ELF-1 (cell line): Measurements from ENCODE around the gene CTTNBP2.
A peak's percentile ranks its signal among the peaks of the same experiment; 100 is the strongest.

ENCODE experiments used
- DNase-seq: peaks from one replicate; pipeline ENCODE4 v3.0.0-alpha.2; 2016; ENCODE audit warnings: low read depth, low spot score

CTTNBP2 gene

DNA sequence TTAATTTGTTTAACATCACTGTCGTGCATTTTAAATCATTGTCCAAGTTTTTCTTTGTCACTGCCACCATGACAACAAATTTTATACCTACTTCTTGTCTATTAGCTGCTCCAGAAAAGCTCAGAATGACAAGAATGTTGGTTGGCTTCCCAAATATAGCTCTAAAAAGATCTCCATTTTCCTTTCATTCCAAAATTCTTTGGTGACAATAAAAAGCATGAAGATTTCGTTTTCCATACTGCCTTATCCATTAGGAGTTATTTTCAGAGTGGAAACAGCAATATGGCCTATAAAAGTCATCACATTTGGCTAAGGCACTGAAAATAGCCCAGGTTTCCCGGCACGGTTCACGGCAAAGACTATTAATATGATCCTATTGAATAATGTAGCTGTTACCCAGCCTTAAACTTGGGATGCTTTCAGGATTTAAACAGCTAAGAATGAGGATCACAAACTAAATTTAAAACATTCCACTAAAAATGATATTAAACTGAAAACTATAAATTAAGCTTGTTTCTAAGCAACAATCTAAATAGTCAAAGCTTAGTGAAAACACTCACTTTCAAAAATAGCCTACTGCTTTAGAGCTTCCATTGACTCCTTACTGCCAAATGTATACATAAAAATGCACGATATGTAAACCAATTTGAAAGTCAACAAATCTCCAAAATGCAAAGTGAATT is 2.7 kb downstream of the CTTNBP2 start:
- DNase-seq, result no peak

DNA sequence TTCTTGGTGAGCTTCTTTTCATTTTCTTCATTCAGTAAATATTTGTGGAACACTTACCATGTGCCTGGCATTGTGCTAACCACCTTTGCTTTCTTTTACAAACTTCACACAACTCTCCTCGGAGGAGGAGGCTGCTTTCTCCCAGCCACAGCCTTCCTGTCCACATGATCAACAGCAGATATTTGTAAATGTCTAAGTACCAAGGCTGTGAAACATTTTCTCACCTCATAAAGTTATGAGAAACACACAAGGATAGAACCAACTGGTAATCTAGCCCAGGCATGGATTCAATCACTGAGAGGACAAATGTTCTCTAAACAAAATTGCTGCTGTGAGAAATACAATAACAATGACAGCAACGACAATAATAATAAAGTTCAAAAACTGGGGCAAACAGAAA is 3.9 kb downstream of the CTTNBP2 start:
- no peak for DNase-seq

DNA sequence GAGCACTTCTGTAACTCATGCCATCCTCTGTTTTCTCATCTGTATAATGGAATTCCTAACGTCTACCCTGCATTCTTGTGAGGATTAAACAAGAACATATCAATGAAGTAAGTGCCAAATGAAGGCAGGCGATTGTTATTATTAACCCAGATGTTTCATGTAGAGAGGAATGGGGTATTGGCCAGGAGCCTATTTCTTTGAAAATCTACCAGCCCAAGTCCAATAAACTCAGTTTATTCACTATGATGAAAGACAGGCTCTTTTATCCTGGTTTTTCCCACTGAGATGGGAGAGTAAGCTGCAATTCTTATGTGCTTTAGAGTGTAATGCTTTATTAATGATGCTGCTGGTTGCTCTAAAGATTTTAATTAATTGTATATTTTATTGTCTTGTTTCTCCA is 9.6 kb downstream of the CTTNBP2 start:
- DNase-seq, result no peak

DNA sequence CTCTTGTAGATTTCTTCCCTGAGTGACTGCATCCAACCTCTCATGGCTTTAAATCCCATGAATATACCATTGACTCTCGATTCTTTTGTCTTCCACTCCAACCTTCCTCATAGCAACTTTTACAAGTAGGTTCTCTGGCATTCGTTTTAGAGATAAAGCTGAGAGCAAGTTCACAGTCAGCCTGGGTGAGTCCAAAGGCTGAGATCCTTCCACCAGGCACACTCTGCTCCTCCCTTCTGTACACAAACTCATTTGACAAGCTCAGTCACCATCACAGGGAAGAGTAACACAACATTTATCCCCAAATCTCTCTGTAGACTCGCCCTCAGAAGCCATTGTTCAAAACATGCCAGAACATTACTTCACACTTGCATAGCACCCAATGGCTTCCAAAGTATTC is 10.9 kb downstream of the CTTNBP2 start:
- no peak for DNase-seq

DNA sequence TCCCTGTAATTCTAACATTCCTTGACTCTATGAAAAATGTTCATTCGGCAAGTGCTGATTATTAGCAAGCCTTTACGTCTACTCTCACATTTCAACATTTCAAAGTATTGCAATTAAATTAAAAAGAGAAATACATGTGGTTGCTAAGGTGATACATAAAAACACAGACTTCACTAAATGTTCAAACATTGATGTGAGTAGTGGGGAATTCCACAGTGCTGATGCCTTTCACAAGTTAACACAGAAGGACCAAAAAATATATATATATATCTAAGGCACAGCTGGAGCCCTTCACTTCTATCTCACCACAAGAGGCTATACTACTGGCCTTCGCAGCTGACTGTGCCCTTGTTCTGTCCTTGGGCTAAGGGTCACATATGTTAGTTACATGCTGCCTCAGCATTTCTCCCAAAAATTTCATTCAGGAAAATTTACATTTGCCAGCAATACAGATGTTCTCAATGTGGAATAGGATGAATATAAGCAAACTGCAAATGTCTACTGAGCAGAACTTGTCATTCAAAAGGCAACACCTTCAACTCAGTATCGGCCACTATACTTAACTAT is 13.9 kb downstream of the CTTNBP2 start:
- DNase-seq, result no peak

DNA sequence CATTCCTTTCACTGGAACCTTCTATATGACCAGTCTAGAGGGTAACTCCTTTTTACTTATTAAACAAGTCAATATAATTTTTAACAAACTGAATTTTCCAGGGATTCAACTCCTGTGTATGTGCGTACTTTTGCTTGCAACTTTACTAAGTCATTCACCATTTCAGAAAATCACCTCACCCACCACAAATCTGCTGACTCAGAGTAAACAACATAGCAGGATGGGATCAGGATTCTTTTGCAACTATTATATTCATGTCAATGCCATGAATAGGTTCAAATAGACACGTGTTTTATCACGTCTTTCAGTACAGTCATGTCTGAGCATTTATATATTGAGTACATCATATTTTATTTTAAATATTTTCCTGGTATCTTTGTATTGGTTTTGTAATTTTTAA is 14.5 kb downstream of the CTTNBP2 start:
- no peak for DNase-seq

DNA sequence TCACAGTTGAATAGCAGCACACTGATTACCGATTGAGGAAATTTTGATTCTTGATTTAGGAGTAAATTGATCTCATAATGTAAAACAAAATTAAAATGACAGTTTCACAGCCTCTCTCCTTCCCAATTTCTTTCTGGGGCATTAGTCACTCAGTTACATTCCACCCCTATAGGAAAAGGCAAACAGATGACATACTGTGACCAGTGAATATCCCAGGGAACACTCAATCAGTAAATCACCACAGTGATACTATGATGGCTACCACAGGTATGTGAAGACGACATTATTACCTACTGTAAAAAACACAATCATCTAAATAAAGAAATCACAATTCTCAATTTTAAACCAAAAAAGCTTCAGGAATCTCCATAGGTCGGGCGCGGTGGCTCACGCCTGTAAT is 15.5 kb downstream of the CTTNBP2 start:
- no peak for DNase-seq

DNA sequence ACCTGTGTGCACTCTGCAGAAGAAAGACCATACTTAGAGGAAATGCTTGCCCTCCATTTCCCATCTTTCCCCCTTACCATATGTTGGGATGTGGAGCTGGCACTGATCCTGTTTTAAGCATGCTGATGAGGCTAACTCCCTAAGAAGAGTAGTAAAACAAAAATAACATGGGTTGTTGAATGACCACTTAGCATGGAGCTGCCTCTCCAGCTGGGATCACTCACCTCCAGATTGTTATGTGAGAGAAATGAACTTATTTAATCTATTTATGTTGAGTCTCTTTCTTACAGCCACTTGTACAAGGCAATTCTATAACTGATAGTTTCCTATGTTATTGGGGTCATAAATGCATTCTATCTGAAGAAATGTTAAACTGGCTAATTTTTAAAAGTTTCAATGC is 17.0 kb downstream of the CTTNBP2 start:
- DNase-seq, result no peak

DNA sequence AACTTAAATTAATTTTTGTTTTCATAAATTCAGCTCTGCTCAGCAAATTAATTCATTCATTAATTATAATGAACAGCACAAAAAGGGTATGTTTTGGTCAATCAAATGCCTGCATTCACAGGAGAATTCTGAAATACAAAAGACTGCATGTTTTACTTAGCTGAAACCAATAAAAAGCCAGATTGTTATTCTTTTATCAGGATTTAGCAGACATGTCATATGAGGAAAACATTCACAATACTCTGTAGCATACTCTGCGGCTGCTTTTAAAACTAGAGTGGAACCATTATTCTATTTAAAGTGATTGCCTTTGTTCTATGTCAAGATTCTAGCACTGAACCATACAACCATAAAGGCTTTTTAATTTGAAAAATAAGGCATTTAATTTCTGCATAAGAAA is 19.1 kb downstream of the CTTNBP2 start:
- no peak for DNase-seq

DNA sequence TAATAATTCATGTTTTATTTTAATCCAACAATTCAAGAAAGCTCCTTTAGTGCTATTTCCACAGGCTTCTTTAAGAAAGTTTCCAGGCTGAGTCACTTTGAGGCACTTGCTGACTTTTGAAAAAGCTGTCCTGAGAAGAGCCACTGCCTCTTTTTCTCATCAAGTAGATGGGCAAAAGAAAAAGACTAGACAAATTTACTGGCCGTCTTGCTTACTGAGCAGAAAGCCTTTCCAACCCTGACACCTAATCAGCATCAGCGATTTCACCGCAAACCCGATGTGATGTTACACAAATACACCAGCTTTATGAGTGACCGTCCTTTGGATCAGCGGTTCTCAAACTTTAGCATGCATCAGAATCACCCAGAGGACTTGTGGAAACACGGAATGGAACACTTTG is 24.3 kb downstream of the CTTNBP2 start:
- DNase-seq, result no peak

DNA sequence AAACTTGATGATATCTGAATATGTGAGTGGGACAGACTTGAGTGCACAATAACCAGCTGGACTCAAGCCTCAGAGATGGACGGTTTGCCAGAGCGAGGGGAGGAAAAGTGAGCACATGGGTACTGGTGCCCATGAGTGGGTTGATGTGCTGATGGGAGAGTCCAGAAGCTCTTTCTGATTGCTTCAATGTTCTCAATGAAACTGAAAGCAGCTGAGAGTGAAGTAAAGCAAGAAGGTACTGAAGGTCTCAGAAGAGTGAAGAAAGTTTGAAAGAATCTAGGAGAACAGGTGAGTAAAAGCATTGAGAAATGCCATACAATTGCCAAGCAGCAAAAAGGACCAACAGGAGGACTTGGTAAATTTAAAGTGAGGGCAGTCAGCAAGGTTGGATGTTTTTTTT is 28.6 kb downstream of the CTTNBP2 start:
- DNase-seq, result no peak

DNA sequence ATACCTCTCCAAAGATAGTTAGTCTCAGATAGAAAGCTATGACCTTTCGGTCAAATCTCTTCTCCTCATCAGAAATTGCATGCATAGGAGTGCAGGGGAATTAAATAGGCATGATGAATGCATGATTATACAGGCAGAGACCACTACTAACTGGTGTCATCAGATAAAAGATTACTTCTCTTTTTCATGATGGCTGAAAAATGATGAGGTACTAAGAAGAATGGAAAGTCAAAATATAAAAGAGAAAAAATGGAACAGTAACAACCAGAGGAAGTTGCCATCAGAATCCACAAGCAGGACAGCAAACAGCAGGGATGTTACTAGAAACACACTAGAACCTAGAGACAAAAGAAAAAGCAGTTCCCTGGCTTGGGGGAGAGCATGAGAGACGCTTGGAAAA is 31.6 kb downstream of the CTTNBP2 start:
- DNase-seq, result no peak

DNA sequence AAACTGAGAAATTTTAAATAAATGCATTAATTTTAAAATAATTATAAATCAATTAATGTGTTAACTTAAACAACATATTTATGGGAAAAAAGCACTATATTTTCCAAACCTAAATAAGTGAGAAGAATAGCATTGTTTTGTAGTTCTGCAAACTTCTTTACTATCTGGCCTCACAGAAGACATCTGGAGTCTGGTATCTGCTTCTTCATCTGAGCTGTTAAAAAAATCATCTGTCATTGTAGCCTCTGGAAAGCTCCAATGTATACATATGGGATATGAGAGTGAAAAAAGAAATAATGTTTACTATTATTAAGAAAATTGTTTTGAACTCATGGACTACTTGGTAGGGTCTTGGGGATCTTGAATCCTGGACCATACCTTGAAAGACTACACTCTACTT is 32.2 kb downstream of the CTTNBP2 start:
- DNase-seq, result no peak

DNA sequence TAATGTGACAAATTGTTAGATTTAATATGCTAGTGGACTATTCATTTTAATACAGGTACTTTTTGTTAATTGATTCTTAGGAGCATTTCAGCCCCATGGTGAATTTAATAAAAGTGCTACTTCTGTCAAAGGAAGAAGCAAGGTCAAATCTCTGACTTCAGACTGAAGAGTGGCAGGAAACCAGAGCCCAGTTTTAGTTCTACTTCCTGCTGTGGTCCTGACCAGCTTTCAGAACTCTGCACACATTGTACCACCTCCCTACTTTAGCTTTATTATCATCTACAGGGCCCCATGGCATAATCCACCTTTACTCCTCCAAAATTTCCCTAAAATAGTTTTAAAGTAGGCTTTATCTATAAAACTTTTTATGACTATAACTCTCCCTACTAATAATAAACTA is 33.7 kb downstream of the CTTNBP2 start:
- DNase-seq, result no peak

DNA sequence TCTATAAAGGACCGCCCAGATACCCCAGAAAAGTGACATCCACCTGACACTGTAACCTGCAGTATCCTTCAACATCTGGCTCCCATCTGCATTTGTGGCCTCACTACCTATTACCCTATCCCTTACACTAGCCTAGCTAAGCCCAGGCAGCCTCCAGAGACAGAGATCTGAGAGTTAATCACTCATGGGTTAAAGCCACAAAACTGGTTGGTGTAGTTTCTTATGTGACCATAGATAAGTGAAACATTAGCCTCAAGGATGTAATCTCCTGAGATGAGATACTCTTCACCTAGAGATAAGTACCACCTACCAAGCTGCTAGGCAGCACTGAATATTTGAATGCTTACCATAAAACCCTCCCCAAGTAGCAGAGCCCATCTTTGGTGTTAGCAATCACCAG is 35.4 kb downstream of the CTTNBP2 start:
- DNase-seq, result peak; percentile 23

DNA sequence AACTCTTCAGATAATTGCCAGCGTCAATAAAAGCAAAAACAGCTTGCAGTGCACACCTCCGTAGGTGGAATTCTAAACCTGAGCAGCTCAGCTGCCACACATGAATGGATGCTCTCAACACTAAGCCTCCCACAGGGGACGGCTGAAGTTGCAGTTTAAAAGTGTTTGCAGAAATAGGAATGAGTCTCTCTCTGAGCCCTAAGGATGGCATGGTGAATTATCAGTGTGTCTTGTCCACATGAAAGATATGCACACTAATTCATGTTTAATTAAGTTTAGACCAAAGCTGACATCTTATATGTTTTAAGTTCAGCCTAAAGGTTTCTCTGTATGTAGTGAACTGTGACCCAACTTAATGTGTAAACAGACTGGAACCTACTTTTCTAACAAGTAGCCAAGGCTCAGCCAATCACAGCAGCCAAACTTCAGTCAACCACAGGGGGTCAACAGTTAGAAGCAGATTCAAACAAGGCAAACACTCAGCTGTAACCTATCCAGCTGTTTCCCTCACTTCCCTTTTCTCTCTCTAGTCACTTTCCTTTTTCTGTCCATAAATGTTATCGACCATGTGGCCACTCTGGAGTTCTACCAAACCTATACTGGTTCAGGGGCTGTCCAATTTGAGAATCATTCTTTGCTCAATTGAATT is 38.1 kb downstream of the CTTNBP2 start:
- peak; percentile 25 for DNase-seq

DNA sequence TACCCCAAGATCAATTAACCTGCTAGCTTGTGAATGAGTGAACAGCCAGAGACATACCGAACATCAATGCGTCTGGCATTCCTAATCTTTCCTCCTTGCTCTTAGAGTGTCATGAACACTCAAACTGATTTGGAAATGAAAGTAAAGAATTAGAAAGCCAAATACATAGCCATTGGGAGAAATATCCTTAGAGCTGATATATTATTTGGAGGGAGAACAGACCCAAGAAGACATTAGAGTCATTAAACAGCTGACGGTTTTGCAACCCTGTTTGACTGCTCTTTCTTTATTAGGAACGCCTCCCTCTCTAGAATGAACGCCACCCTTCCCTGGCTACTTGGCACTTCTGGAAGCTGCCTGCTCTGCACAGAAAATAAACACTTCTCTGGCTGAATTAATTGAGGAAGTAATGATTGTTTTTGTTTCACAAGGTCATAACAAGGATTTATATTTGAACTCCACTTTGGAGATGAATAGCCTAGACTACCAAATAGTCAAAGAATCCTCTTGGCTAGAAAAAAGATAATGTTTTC is 42.8 kb downstream of the CTTNBP2 start:
- DNase-seq, result no peak

DNA sequence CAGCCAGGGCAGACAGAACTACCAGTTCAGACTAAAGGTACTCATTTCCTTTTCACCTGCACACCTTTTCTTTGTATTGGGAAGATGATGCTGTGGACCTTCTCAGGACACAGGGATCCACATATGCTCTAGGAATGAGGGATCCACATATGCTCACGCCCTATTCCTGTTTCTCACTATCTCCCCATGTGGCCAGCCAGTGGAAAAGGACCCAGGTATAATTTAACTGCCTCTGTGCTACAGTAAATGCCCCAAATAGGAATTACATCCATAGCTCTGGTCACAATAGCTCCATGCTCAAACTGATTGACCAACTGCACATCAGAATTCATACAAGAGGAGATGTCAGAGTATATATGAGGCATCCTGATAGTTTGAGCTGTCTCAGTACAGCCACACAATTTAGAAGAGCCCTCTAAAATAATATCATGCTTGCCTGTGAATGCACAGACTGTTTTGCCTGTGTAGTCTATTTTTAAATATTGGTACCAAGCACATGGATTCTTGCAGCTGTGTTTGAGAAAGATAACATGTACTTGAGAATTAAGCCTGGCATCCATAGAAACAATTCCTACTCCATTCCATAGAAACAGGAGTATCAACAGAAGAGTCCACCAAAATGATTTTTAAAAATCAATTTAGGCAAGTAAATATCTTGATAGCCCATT is 43.7 kb downstream of the CTTNBP2 start:
- no peak for DNase-seq

DNA sequence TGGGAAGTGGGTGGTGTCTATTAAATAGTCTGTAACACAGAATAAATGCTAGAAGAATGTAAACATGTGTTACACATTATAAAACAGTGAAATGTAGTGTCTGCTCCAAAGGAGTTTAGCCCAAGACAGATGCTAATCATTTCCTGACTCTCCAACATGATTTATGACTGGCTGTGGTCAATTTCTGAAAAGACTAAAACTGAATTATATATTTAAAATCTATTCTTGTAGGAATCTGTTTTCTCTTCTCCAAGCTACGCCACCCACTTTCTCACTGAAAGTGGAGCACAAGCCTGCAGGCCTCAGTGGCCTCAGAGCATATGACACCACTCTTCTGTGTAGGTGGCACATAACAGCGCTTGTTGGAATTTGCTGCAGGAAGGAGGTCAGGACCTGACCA is 44.4 kb downstream of the CTTNBP2 start:
- DNase-seq, result no peak

DNA sequence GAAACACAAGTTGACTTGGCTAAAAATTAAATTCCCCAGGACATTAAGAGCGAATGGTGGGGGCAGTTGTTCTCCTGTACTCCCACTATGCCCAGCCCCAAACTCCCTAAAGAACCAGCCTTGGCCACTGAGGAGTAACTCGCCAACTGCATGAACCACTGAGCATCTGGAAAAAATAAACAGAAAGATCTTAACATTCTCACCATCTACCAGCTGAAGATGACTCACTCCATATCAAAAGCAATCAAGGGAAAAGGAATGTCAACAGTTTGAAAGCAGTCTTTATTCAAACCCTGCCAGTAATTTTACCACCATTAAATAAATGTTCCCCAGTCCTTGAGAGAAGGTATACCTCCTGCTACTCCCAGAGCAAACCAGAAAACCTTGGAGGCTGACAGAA is 45.4 kb downstream of the CTTNBP2 start:
- no peak for DNase-seq

DNA sequence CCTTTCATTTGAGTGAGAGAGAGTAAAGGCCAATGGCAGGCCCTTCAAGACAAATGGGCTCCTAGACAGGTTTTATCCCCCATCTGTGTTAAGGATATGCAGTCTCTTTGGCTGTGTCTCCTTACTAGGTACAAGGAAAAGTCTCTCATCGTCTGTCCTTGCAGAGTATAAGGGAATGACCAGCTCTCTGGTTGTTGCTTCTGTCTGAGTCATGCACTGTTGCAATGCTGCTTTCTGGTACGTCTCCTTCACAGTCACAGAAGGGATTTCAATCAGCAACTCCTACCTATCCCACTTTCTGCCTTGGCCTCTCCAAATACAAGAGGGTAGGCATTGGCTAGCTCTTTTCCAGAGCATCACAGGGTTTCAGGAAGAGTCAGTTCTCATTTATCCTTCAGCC is 48.1 kb downstream of the CTTNBP2 start:
- DNase-seq, result no peak

DNA sequence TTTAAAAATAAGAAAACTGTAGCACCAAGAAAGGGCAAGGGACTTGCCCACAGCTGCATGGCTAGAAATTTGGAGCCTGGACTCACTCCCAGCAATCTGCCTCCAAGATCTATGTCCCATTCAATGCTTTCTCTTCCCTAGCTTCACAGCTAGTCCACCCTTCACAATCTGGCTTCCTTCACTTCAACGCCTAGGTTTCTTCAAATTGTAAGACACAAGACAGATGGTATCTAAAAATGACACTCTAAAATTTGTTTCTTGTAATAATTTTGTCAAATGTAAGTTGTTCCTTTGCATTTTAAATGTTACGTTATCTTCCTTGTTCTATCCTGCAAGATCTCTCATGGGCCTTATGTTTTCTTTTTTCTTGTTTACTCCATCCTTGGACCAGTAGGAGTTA is 48.6 kb downstream of the CTTNBP2 start:
- DNase-seq, result no peak

DNA sequence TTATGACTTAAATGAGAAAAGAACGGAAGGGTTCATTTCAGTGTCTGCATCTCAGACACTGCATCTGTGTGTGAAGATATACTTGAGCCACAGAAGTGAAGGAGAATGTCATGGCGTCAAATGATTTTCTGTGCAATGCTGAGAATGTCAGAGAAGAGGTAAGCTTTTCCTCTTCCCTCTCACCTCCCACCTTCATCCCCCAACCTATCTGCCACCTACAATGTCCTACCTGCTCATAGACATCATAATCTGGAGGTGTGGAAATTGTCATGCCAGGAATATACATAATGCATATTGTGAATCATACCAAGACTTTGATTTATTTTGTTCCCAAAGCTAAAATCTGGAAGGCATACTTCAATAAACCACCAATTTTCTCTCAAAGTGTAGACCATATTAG is 53.7 kb downstream of the CTTNBP2 start:
- DNase-seq, result no peak
